Measurements from ENCODE around the gene SRL.

DNA sequence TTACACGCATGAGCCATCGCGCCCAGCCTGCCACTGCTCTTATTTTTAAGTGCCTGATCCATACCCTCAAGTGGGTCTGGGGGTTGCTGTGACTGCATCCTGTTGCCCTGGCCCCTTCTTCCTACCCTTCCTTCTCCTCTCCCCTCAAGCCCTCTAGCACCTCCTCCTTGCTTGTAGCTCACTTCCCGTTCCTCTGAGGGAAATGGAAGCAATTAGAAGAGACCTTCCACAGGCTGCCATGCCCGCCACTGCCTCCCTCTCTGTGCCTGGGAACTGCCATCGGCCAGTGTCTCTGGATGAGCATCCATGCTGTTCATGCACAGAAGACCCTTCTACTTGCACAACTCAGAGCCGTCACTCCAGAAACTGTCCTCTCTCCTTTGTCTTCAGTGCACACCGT, 41.6 kb upstream of the SRL start:
- TF ChIP-seq, protein P1, sequence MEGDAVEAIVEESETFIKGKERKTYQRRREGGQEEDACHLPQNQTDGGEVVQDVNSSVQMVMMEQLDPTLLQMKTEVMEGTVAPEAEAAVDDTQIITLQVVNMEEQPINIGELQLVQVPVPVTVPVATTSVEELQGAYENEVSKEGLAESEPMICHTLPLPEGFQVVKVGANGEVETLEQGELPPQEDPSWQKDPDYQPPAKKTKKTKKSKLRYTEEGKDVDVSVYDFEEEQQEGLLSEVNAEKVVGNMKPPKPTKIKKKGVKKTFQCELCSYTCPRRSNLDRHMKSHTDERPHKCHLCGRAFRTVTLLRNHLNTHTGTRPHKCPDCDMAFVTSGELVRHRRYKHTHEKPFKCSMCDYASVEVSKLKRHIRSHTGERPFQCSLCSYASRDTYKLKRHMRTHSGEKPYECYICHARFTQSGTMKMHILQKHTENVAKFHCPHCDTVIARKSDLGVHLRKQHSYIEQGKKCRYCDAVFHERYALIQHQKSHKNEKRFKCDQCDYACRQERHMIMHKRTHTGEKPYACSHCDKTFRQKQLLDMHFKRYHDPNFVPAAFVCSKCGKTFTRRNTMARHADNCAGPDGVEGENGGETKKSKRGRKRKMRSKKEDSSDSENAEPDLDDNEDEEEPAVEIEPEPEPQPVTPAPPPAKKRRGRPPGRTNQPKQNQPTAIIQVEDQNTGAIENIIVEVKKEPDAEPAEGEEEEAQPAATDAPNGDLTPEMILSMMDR (conservative IDR thresholded peaks at IDR 0.05; ENCODE audit: low read depth, low read length) = no peak
- TF ChIP-seq EZH2 (IDR thresholded peaks at IDR 0.05; ENCODE audit: low read length, unreplicated experiment) = no peak

Measured in PC-3 (cell line).